TTC549 (cell line): ENCODE data around the gene MYH4.

ENCODE experiments used
- FAIRE-seq: peaks from 2 replicates; lab custom pipeline; 2012; peaks lifted over from hg19 to GRCh38; lab: Jason Lieb, UNC

MYH4 gene

DNA sequence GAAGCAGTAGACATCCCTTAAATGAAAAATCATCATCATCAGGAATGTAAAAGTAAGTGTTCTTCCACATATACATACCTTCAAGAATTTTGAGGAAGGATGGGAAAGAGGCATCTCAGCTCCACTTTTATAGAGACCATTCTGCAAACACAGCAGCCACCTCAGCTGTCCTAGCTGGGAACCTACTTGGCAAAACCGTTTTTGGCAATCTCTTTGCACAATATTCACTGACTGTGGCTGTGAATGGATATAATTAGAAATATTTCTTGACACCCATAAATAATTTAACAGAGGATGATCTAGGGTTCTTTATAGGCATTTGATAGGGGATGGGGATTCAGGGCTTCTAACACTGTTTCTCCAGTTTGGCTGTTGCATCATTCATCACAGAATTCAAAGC is at the start of gene MYH4:
Gene MYH4, minus strand, starts transcription at position 101 of the 400 bp plus-strand sequence. CDS start 2,814 bp downstream, outside the sequence.
- no peak for FAIRE-seq

DNA sequence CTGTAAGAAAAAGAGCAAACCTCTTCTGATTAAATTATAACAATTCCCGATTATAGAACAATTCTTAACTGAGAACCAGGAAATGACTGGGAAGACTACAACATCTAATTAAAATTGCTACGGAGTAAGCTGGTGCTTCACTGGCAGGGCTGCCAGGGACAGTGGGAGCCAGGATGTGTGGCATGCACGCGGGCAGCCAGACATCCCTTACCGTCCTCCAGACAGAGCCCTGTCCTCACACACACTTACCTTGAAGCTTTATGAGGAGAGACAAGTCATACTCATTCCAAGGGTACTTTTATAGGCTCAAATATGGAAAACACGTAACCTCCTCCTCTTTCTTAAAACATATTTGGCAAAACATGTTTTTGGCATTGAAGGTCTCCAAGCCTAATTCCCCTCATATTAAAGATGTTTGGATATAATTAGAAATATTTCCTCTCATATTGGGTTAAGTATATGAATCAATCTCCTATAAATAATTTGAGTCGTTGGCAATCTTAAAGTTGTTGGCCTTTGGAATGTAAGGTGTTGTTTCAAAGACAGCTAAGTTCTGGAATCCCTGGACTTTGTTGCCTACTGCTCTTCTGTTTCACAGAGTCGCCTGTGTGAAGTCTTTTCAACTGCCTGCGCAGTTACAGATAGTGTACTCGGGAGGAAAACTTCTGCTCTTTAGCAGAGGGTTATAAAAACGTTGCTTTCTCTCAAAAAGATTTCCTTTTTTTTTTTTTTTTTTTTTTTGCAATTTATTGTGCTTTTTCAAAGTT is 49.1 kb upstream of the MYH4 start, which contains the start of gene MYH1:
Gene MYH1, minus strand, starts transcription at position 272 of the 767 bp plus-strand sequence. CDS start 1,900 bp downstream, outside the sequence.
- FAIRE-seq: no peak

DNA sequence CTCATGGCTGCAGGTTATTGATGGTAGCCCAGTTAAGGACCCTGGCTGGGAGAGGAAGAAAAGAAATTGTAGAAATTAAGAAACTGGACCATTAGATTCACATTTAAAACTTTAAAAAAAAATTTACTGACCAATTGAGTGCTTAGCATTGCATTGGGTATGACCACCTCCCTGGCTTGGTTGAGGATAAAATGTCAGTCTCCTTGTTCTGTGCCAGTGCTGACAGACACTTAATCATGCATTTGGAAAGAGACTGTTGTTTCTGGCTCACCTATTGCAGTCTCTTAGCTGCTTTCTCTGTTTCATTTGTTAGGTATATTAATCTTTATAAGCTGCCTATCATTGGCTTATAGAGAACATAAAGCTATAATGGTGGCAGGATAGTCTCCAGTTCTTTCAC is 47.3 kb upstream of the MYH4 start:
- FAIRE-seq: no peak

GRCh38 chr17:10516065-10516464 is 46.7 kb upstream of the MYH4 start:
- no peak for FAIRE-seq

GRCh38 chr17:10513299-10514067 is 44.1 kb upstream of the MYH4 start:
- no peak for FAIRE-seq

DNA sequence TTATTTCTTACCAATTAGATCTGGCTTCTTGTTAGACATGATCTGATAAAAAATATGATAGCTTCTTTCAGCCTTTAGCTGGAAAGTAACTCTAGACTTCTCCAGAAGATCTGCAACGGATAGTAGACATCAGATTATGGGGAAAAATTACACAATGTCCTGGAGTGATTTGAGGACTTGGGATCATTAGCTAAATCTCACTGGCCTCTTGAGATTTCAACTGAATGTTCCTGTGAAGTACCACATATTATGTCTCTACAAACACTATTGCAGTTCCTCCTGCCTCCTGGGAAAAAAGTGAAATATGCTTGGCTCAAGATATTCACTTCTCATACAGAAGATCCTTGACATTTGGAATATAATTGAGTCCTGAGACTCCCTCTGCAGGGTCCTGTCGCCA is 43.5 kb upstream of the MYH4 start:
- FAIRE-seq: no peak

DNA sequence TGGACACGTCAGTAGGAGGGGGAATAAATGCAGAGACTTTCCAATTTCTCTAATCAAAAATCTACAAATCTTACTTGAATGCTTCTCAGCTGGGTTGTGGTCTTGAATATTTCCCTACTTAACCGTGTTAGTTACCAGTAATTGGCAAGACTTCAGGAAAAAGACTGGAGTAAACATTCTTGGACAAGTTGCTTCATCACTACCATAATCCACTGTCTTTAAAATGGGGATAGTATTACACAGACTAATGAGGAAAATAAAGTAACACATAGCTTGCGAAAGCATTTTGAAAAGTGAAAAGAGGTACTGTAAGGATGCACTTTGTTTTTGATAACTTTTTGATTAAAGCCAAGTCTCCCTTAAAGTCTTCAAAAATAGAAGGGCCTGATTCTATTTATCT is 30.6 kb upstream of the MYH4 start:
- FAIRE-seq: no peak

GRCh38 chr17:10492004-10492403 is 22.6 kb upstream of the MYH4 start:
- FAIRE-seq: no peak

- FAIRE-seq: no peak
Measured at GRCh38 chr17:10482252-10482651, 12.9 kb upstream of the MYH4 start.

- FAIRE-seq: no peak
Measured at GRCh38 chr17:10477701-10478100, 8.3 kb upstream of the MYH4 start.

GRCh38 chr17:10474536-10474935 is 5.2 kb upstream of the MYH4 start:
- no peak for FAIRE-seq

DNA sequence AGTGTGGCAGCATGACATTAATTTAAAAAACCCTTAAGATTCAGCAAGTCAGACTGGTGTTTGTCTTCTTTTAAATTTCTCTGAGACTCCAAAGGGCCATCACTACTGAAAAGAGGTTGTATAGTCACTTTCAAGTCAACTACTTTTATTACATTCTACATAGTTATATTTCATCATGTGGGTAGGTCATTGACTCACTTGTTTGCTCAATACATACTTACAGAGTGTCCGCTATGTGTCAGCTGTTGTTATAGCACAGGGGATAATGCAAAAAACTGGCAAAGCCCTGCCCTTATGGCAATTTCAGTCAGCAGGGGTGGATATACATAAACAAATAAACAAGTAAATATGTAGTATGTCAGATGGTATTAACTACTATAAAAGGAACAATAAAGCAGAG is 2.5 kb upstream of the MYH4 start:
- no peak for FAIRE-seq

GRCh38 chr17:10463402-10463801 is 6.0 kb downstream of the MYH4 start:
- no peak for FAIRE-seq

- FAIRE-seq: no peak
Measured at GRCh38 chr17:10460062-10460461, 9.3 kb downstream of the MYH4 start.

DNA sequence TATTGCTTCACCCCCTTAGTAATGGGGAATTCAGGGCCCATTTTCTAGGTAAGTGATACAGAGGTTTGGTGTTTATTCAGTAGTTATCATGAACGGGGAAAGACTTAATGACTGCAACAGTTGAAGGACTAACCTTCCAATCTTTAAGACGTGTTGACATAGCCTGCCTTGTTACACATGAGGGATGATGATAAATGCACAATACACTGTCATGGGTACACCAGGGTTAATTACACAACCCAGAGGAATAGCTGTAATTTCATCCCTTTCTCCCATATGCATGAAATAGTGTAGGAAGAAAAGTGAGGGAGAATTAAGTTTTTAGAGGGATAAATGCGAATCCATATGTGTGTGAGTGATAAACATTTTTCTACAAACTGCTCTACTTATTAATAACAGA is 10.7 kb downstream of the MYH4 start:
- FAIRE-seq: no peak

- FAIRE-seq: no peak
Measured at GRCh38 chr17:10457952-10458351, 11.4 kb downstream of the MYH4 start.

- no peak for FAIRE-seq
Measured at GRCh38 chr17:10447026-10447931, 22.1 kb downstream of the MYH4 start.

DNA sequence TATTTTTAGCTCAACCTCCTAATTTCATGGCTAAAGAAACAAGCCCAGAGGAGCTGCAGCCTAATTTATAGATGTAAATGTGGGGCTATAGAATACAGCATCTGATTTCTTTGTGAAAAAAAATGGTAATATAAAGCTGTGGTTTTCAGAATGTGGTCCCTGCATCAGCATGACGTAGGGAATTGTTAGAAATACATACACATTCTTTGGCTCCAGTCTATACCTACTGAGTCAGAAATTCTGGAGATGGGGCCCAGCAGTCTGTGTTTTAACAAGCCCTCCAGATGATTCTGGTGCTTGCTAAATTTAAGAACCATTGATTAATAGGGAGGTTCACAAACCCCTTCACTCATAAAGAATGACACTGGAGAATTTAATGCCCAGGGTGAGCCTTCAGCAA is 29.5 kb downstream of the MYH4 start:
- no peak for FAIRE-seq

GRCh38 chr17:10435096-10435495 is 34.3 kb downstream of the MYH4 start:
- FAIRE-seq: no peak

DNA sequence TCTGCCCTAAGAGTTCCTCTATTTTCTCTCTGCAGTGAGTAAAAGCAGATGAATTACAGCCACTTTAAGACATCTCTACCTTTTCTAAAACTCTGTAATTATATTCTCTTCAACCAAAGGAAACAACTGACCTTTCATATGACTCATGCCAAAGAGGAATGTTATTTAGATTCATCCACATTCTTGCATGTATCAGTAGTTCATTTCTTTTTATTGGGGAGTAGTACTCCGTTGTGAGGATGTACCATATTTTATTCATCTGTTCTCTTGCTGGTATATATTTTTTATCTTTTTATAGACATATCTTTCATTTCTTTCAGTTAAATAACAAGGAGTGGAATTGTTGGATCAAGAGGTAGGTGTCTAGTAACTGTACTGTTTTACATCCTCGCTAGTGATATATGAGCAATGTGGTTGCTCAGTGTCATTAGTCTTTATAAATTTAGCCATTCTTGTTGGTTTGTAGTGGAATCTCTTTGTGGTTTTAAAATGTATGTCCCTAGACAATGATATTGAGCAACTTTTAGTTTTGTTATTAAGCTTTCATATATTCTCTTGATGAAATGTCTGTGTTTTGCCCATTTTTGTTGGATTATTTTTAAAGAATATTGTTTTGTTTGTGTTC is 39.8 kb downstream of the MYH4 start:
- FAIRE-seq: no peak

DNA sequence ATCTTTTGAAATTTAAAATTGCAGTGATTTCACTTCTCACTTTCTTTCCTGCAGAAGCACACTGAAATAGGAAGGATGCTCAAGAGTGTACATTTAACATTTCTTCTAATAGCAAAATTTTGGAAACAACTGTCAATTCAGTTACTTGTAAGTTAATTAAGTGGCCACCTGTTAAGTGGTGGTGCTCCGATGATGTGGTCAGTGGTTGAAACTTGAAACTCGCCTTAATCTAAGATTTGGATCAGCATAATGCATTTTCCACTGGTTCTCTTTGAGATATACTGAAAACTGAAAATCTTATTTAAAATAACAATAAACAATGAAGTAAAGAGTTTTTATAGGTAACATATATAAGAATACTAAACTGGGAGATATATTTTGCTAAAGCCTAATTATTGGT is 40.6 kb downstream of the MYH4 start:
- no peak for FAIRE-seq

DNA sequence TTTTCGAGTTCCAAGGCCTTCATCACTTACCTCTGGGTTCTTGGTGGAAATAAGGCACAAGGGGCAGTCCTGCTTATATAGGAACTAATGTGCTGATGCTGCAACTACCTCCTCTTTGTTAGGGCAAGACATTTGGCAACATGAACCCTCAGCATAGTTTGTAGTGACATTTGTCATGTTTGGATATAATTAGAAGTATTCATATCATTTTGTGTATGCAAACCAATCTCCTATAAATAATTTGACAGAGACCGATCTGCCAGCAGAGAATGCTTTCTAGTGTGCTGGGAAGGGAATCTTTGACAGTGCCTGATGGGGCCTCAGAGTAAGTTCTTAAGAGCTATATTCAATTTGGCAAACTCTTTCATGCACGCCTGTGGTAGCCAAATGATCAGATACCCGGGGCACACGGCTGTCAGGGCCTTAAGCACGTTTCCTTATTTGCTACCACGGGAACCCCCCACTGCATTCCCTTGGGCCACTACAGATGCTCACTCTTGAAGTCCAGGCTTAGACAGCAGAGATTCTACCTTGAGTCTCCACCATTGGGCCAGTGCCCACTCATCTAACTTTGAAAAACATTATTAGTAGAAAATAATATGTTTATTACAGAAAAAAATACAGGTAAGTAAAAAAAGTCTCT is 47.3 kb downstream of the MYH4 start, which contains the start of gene MYH8:
Gene MYH8, minus strand, starts transcription at position 51 of the 643 bp plus-strand sequence. CDS start 1,723 bp downstream, outside the sequence.
- no peak for FAIRE-seq
